NCI-H345 treated with DMSO at 0.1 percent for 48 hours (cell line): Measurements from ENCODE around the gene ZNF319.
"Not testable (repeated sequence)": the region's sequence is repeated elsewhere in the genome, so short reads cannot be mapped to it uniquely, and the experiment has no call there.

Experiments used
- DNase-seq: peaks from one replicate; lab custom pipeline; 2025; ENCODE audit not compliant: unreplicated experiment; lab: John Stamatoyannopoulos, UW

The ZNF319 gene

DNA sequence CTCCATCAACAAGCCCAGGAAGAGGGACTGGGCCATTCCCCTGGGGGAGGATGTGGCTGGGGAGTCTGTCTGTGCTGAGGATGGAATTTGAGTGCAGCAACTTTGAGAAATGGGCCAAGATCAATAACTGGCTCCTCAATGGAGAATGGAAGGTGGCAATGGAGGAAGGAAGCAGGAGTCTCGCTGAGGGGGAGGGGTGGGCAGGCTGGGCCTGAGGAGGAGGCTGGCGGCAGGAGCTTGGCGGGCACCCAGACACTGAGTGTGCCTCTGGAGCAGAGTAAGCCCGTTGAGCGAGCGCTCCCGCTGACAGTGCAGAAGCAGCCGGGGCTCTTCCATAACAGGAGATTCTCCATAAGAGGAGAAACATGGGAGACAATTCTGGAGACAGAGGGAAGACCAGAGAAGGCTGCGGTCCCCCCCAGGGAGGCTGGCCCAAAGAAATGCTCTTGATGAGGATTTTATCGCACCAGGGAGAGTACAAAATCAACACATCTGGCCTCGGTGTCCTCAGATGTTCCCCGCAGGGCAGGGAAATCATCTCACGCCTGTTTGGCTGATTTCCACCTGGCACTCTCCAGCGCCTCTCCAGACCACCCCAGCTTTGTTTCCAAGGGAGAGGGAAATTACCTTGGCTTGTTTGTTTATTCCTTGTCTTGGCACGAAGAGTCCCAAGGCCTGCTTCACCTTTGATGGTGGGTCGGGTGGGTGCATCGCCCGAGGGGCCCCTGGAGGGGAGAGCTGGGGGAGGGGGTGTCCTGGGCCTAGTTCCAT is 22.3 kb upstream of the ZNF319 start:
- peak; percentile 78 for DNase-seq

DNA sequence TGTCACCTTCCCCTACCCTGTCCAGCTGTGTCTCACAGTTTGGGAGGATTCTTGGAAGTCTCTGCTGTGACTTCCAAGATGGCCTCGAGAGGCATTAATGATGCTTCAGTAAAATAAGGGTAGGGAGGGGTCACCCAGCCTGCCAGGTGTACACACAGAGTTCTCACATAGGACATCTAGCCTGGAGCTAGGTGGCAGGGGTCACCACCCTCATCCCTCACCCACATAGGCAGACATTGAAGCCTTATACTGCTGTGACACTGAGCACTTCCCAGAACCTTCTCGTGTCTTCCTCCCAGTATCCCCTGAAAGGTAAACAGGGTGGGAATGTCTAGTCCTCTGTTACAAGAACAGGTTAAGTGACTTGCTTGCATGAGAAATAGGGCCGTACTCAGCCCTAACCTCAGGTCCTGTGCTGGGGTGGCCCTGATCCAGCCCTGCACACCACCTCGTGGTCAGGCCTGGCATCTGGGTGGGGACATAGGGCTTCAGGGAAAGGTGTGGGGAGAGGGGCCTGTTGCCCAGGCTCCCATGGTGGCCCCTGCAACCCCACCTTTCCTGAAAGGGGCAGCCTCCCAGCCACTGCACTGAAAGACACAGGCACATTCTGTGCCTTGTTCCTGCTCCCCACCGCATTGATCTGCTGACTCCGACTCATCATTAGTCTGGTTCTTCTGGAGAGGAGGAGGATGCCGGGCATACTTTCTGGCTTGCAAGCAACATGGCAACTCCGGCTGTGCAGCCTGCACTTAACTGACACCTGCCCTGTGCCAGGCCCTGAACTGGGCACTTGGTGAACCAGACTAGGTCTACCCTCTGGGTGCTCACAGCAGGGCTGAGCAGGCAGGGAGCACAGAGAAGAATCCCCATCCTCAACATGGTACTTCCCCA is 21.4 kb upstream of the ZNF319 start:
- DNase-seq: no peak

DNA sequence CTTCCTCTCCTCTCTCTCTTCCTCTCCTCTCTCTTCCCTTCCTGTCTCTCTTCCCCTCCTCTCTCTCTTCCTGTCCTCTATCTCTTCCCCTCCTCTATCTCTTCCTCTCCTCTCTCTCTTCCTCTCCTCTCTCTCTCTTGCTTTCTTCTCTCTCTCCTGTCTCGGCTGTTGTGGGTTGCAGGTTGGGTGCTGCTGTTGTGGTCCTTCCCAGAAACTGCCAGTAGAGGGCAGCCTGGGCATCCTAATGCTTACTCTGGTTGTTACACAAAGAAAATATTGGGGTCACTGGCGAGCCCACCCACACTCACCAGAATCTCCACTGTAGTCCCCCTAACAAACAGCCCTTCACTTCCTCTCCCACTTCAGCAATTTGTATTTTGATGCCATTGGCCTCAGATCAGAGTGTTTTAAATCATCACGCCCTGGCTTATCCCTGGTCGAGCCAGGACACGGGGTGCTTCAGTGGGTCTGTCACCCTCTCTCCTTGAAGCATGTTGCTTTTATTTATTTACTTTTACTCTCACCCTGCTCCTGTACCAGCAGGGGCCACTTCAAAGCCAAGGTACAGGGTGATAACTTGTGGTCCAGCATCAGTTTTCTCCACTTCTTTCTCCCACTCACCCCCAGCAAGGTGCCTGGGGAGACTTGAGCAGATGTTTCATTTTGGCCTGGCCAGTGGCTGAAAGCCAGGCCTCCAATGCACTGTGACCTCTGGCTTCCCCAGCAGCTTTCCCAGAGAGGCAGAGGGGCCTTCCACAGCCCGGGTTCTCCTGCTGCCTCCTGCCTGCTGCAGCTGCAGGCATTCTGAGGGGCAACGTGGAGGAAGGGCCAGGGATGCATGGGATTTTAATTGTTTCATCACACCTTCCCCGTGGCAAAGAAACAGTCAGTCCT is 20.4 kb upstream of the ZNF319 start:
- no peak for DNase-seq

- DNase-seq: no peak
These were observed 19.5 kb upstream of the ZNF319 start for GRCh38 chr16:58019866-58020538.

DNA sequence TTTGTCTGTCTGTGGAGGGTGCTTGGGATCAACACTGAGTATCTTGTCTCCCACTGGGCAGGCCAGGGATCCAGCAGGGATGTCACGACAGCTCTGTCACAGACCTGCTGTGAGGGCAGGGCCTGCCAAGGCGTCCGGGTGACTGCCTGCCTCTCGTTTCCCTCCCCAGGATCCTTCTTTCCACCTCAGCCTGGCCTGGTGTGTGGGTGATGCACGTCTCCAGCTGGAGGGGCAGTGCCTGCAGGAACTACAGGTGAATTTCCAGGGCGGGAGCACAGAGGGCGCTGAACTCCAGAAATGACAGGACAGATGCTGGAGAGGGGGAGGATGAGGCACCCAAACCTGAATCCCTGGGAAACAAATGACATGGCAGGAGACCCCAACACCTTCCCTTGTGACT is 18.3 kb upstream of the ZNF319 start:
- no peak for DNase-seq

- no peak for DNase-seq
These were observed 16.5 kb upstream of the ZNF319 start for GRCh38 chr16:58016840-58017446.

DNA sequence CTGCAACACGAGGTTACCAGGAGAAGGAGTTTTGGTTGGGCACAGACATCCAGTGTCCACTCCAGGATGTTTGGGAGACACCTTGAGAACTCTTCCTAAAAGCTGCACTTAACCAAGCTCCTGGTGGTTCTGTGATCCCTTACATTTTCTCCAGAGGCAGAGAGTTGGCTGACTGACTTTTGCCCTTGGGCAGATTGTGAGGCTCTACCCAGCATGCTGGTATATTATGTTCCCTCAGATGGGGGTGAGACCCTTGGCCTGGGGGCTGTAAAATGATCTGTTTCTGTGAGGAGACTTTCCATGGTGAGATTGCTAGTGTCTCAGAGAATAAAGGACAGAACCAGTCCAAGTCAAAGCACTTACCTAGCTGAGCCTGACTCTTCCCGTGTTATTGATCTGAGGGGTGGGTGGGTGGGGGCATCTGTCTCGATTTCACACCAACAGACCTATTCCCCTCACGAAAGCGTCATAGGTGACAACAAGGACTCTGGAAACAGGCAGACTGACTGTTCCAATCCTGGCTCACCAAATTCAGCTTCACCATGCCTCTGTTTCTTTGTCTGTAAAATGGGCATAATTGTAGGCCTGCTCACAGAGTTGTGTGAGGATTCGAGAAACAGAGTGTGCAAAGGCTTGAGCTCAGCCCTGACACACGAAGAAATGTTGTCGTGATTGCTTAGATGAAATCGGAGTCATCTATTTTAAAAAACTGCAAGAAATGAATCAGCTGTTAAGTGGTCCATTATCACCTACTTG is 12.9 kb upstream of the ZNF319 start:
- no peak for DNase-seq

DNA sequence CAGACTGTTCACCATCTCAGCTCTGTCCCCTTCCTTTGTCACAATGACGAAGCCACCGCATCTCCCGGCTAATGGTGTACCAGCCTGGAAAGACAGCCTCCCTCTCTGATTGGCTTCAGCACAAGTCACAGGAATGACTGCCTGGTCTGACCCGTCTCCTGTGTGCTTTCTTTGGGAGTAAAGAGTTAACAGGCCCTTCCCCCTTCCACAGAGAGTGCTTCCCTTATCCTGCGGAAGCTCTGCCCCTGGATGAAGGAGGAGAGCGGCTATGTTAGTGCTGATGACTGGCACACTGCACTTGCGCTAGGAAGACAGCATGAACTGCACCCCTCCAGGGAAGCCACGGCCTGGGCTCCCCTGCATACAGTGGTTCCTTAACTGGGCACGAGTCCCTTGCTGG is 12.0 kb upstream of the ZNF319 start:
- DNase-seq: no peak

DNA sequence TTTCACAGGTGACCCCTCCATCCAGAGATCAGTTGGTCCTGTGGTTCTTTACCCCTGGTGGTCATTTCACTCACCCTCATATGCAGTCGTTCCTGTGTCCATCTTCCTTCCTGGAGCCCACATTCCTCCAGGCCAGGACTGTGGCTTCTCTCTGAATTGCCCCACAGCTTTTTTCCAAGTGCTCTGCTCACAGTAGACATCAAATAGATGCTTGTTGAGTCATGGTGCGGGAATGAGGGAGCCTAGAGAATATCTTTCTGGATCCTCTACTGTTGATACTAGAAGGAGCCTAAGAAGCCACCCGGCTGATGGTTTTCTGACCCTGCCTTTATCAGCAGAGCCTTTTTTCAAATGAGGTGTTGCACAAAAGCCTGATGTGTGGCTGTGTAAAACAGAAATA is 11.2 kb upstream of the ZNF319 start:
- DNase-seq: no peak

DNA sequence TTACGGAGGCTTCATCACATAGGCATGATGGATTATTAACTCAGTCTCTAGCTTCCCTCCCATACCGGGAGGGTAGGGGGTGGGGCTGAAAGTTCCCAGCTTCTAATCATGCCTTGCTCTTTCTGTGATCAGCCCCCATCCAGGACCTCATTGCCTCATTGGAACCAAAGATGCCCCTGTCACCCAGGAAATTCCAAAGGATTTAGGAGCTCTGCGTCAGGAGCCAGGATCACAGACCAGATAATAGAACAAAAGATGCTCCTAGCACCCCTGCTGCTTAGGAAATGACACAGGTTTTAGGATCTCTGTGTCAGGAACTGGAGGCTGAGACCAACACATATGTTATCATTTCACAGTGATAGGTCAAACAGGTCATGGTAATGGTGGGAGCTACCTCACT is 10.4 kb upstream of the ZNF319 start:
- DNase-seq: no peak

GRCh38 chr16:58009856-58010416 is 9.5 kb upstream of the ZNF319 start:
- DNase-seq: no peak

DNA sequence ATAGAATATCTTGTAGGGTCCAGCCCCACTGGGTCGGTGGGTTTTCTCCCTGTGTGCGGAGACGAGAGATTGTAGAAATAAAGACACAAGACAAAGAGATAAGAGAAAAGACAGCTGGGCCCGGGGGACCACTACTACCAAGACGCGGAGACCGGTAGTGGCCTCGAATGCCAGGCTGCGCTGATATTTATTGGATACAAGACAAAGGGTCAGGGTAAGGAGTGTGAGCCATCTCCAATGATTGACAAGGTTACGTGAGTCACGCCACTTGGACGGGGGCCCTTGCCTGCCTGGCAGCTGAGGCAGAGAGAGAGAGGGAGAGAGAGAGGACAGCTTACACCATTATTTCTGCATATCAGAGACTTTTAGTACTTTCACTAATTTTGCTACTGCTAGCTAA is 4.3 kb upstream of the ZNF319 start:
- not testable (repeated sequence) for DNase-seq

GRCh38 chr16:58002936-58003335 is 2.5 kb upstream of the ZNF319 start:
- no peak for DNase-seq

- DNase-seq: no peak
These were observed 1.9 kb upstream of the ZNF319 start for GRCh38 chr16:58002416-58002800.

GRCh38 chr16:58001781-58002415 is 1.4 kb upstream of the ZNF319 start:
- DNase-seq: no peak

DNA sequence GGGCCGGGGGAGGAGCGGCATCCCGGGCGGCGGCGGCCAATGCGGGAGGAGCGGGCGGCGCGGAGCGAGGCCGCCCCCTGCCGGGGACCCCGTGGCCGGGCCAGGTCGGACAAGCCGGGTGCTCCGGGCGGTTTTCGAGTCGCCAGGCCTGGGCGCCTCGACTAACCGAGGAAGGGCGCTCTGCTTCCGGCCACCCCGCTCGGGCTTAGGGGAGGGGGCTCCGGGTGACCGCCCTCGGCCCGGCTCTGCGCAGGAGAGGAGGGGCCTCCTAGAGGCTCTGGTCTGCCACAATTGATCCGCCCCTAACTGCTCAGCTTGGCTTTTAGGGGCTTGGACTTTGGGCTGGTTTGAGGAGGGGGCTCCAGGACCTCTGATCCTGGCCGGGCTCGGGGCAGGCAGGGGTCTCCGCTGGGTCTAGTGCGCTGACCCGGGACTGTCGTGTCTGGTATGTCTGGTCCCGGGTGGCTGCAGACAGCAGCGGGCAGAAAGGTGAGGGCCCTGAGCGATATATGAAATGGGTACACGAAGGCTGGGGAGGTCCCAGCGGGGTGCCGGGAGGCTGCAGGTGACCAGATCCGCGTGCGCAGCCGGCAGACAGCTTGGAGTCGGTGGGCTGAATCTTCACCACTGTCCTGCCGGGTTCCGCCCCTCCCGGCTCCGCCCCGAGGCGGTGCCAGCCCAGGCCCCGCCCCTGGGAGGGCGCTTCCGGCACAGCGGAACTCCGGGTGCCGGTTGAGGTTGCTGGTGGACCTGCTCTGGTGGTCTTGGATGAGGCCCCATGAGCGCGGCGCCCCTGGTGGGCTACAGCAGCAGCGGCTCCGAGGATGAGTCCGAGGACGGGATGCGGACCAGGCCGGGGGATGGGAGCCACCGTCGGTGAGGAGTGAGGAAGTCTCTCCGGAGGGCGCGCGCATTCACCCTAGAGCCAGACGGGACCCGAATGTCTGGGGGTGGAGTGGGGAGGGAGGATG is 519 bp upstream of the ZNF319 start, which contains the start of gene USB1:
USB1 (plus strand) TSS at position 702 of the 971 bp plus-strand sequence; CDS start at position 779, 77 bp downstream.
- peak; percentile 55 for DNase-seq

DNA sequence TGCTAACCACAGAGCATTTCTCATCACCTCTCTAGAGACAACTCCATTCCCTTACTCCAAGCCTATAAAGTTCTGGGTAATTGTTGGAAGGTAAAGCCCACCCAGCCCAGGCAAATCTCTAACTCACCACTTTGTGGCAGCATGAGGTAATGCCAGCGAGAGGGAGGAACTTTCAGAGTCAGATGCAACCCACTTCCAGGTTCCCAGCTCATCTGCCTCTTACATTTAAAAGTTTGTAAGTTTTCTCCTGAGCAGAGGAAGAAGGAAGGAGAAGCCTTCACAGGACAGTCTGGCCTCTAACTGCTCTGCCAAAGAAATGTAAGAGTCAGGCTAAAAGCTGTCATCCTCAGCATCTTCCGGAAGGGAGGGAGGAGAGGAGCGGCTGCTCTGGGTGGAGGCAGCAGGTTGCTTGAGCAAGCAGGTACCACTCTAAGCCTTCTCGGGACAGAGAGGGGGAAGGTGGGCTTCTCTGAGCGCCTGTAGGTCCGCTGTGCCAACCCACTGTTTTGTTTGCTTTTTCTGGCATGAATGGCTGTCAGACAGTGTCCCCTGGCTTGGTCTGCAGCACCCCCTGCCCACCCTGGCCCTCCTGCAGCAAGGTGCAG is 1.0 kb downstream of the ZNF319 start:
- no peak for DNase-seq
